Uterus (tissue), 2 donors: Measurements from ENCODE around the gene ZNF362.

ENCODE experiments used
- CTCF ChIP-seq, 4 experiments: fragments of 200-600 bp in 2 of 4; fragments of 450-650 bp in 2 of 4; sonication (generic) in 2 of 4; IDR thresholded peaks; one replicate each; pipeline ENCODE4 v1.5.1; 2016 to 2019; ENCODE audit warnings: antibody characterized with exemption in 4 of 4, mild to moderate bottlenecking in 2 of 4, moderate library complexity in 1 of 4
- POLR2A ChIP-seq, 2 donors: fragments of 450-650 bp; IDR thresholded peaks; one replicate each; pipeline ENCODE4 v1.6.1; 2016; ENCODE audit warnings: antibody characterized with exemption in 2 of 2, mild to moderate bottlenecking in 1 of 2, moderate library complexity in 1 of 2

- no peak for TF ChIP-seq CTCF (IDR thresholded peaks at IDR 0.05)
- TF ChIP-seq POLR2A (IDR thresholded peaks at IDR 0.05): no peak
Observed at GRCh38 chr1:33319949-33320618, 63.8 kb downstream of the ZNF362 start.
